CD4-positive, alpha-beta memory T cell (primary cell): ENCODE data around the gene ZNF678. TPM values are rescaled to one million over a fixed set of nuclear protein-coding genes. Genes with fewer than 3 reads are reported as not detected.

ENCODE experiments used
- CTCF ChIA-PET: fragments of 350-600 bp; sonication (Branson Sonifier 250); formaldehyde crosslinking; loops from one replicate; lab custom pipeline; 2021; ENCODE audit warnings: inconsistent platforms; ENCODE audit not compliant: partially characterized antibody; lab: Charles Lee
- POLR2A ChIA-PET: fragments of 350-600 bp; sonication (Branson Sonifier 250); formaldehyde crosslinking; loops from one replicate; lab custom pipeline; 2021; ENCODE audit not compliant: partially characterized antibody; lab: Charles Lee
- DNase-seq, 5 donors: peaks; one replicate each; pipeline versions ENCODE4 v3.0.0 to v3.0.0-alpha.2; 2020 to 2022; ENCODE audit warnings: mixed read lengths in 1 of 5
- H3K27ac ChIP-seq: one replicate; pipeline ENCODE4 v1.7.0; 2013; ENCODE audit warnings: low read depth, low read length
- H3K27me3 ChIP-seq: 2 replicates; pipeline ENCODE4 v1.7.0; 2013; ENCODE audit warnings: mild to moderate bottlenecking, low read length, moderate library complexity; ENCODE audit not compliant: insufficient read depth
- H3K36me3 ChIP-seq: 2 replicates; pipeline ENCODE4 v1.7.0; 2013; ENCODE audit warnings: mild to moderate bottlenecking, low read length, moderate library complexity; ENCODE audit not compliant: insufficient read depth
- H3K4me1 ChIP-seq: 2 replicates; pipeline ENCODE4 v1.7.0; 2013; ENCODE audit warnings: mild to moderate bottlenecking, low read length, moderate library complexity; ENCODE audit not compliant: insufficient read depth
- H3K4me3 ChIP-seq, 2 donors: one replicate each; pipeline ENCODE4 v1.7.0; 2013; ENCODE audit warnings: low read length in 2 of 2, mild to moderate bottlenecking in 1 of 2
- H3K9me3 ChIP-seq, 2 donors: one replicate each; pipeline ENCODE4 v1.7.0; 2013; ENCODE audit warnings: low read length in 2 of 2, control low read depth in 1 of 2; ENCODE audit not compliant: control insufficient read depth in 1 of 2
- H3K27ac Mint-ChIP-seq, 7 donors: one replicate each; pipeline ENCODE4 v1.8.0; 2020 to 2021; ENCODE audit warnings: mixed read lengths in 7 of 7, mild to moderate bottlenecking in 6 of 7, inconsistent platforms in 3 of 7, moderate library complexity in 3 of 7
- H3K27me3 Mint-ChIP-seq, 2 donors: one replicate each; pipeline ENCODE4 v1.8.0; 2020 to 2021; ENCODE audit warnings: mixed read lengths in 2 of 2
- H3K36me3 Mint-ChIP-seq, 2 donors: one replicate each; pipeline ENCODE4 v1.8.0; 2020 to 2021; ENCODE audit warnings: mixed read lengths in 2 of 2, inconsistent platforms in 1 of 2, mild to moderate bottlenecking in 1 of 2
- H3K4me1 Mint-ChIP-seq, 4 donors: one replicate each; pipeline ENCODE4 v1.8.0; 2020 to 2021; ENCODE audit warnings: mixed read lengths in 4 of 4, mild to moderate bottlenecking in 1 of 4
- H3K4me3 Mint-ChIP-seq, 8 donors: one replicate each; pipeline ENCODE4 v1.8.0; 2020 to 2021; ENCODE audit warnings: mixed read lengths in 8 of 8, mild to moderate bottlenecking in 7 of 8, moderate library complexity in 6 of 8, inconsistent platforms in 3 of 8
- H3K9me3 Mint-ChIP-seq, 8 donors: one replicate each; pipeline ENCODE4 v1.8.0; 2020 to 2021; ENCODE audit warnings: mixed read lengths in 8 of 8, mild to moderate bottlenecking in 5 of 8, inconsistent platforms in 3 of 8, moderate library complexity in 1 of 8
- intact Hi-C: fragments of 100-400 bp; cut with micrococcal nuclease; formaldehyde crosslinking; loops from one replicate; pipeline ENCODE4 v1.15.1; 2023
- polyA plus RNA-seq, 2 donors: library from polyadenylated mRNA; unstranded; fragments of 300-500 nt; fragmentation: Illumina TruSeq; gene quantifications; one replicate each; pipeline ENCODE4 v1.2.3, GENCODE V29; 2021
- total RNA-seq, 2 experiments: library from RNA; stranded (reverse); gene quantifications; one replicate each; pipeline ENCODE4 v1.2.3, GENCODE V29; 2021

The ZNF678 gene
- total and polyA plus RNA-seq, 4 experiments from 2014 or later, result 3.0 to 10.2 (median 6.2) TPM

DNA sequence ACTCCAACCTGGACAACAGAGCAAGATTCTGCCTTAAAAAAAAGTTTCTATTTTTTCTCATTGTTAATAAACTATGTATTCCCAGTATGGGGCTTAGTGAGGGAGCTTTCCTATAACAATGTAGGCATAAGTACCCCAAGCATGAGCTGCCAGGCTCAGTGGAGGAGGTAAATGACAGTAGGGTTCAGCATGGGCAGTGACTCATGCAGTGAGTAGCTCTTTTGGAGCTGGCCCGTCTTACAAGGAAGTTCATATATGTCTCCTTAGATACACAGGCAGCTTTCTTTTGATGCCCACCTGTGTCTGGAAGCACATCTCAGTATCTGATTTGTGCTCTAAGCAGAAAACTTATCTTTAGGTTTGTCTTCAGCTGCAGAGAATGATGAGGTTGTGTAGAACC, 57.9 kb downstream of the ZNF678 start:
- POLR2A ChIA-PET, result no interaction called here
- no peaks in the 10 kb centered on the region for H3K27me3 ChIP-seq
- intact Hi-C loops, result no loop called here

DNA sequence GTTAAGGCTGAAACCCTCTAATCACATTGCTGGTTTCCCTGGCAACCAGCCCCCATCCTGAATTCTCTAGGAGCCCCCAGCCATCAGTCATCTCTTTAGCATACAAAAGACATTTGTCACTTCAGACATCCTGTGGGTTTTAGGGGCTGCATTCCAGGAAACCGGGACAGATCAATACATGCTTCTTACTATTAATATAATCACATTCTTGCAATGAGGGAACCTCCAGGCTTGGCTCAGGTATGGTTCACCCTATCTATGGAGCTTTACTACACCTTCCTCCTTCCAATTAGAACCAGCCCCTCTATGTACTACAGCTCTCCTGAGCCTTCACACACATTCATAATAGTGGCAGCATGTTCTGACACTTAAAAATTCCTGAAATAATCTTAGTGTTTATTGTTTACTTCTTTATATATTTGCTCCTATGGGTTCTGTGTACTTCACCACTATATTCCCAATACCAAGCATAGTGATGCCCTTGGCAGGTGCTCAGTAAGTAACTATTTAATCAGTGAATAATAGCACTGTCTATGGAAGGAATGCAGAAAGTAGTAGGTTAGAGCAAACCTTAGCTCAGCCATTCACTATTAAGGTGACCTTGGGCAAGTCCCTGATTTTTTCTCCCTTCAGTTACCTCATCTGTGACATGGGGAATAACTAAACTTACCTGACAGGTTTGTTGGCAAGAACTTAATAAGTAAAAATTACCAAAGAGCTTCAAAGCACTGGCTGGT, 59.6 kb downstream of the ZNF678 start:
- Mint-ChIP-seq H3K36me3 (peaks cover 85 to 95% of the 10 kb centered on the region in 2 donors), H3K9me3 (peaks cover 13 to 98% (median 89%) of the 10 kb centered on the region in 8 donors), H3K27me3 (no peaks in the 10 kb centered on the region), H3K4me3 (no peak overlapping the region), H3K27ac (no peak overlapping the region), H3K4me1 (peaks cover 0 to 1% (median 0%) of the 10 kb centered on the region in 4 donors)
- no peak for DNase-seq
- no peaks in the 10 kb centered on the region for H3K36me3 ChIP-seq
- H3K27ac ChIP-seq, result no peak overlapping the region
- ChIA-PET POLR2A (no interaction called here), CTCF (no interaction called here)
- H3K27me3 ChIP-seq, result no peaks in the 10 kb centered on the region
- H3K4me1 ChIP-seq, result no peaks in the 10 kb centered on the region
- no peak overlapping the region for H3K4me3 ChIP-seq
- peaks cover 5 to 14% of the 10 kb centered on the region in 2 donors for H3K9me3 ChIP-seq
- intact Hi-C loops, result no loop called here

More for the DNA sequence above, 57.9 kb downstream of the ZNF678 start:
- Histone ChIP-seq H3K4me1 (no peaks in the 10 kb centered on the region), H3K36me3 (no peaks in the 10 kb centered on the region), H3K27ac (no peak overlapping the region), H3K9me3 (peaks cover 5 to 7% of the 10 kb centered on the region in 2 donors), H3K4me3 (no peak overlapping the region)
- Mint-ChIP-seq H3K4me1 (peaks cover 0 to 1% (median 0%) of the 10 kb centered on the region in 4 donors), H3K9me3 (peaks cover 9 to 97% (median 86%) of the 10 kb centered on the region in 8 donors), H3K27ac (no peak overlapping the region), H3K36me3 (peaks cover 75 to 89% of the 10 kb centered on the region in 2 donors), H3K27me3 (no peaks in the 10 kb centered on the region), H3K4me3 (no peak overlapping the region)
- CTCF ChIA-PET, result no interaction called here
- no peak for DNase-seq

DNA sequence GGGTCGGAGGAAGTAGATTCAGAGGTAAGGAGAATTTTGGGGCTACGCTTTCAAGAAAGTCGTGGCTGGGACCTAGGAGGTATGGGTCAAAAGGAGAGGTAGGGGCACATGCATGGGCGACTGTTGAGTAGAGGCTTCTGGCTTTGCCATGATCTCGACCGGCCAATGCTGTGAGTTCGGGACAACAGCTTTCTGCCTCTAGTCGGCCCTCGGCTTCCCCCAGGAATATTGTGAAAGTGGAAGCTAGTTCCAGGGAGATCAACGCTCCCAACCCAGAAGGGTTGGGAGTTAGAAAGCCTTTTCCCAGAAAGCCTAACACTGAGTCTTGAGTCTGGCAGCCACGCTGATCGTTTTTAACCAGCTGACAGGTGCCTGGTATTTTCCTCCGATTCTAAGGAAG, 69.0 kb downstream of the ZNF678 start:
- Histone ChIP-seq H3K36me3 (no peaks in the 10 kb centered on the region), H3K9me3 (peaks cover 0 to 25% of the 10 kb centered on the region in 2 donors), H3K27ac (no peak overlapping the region), H3K4me3 (no peak overlapping the region), H3K27me3 (no peaks in the 10 kb centered on the region), H3K4me1 (no peaks in the 10 kb centered on the region)
- CTCF ChIA-PET, result no interaction called here
- Mint-ChIP-seq H3K9me3 (peaks cover 6 to 88% (median 68%) of the 10 kb centered on the region in 8 donors), H3K27ac (no peak overlapping the region), H3K36me3 (peaks cover 70 to 71% of the 10 kb centered on the region in 2 donors), H3K27me3 (no peaks in the 10 kb centered on the region), H3K4me1 (peaks cover 0 to 2% (median 0%) of the 10 kb centered on the region in 4 donors), H3K4me3 (peak overlapping the region in 1 of 8 donors; percentile 50)
- POLR2A ChIA-PET, result no interaction called here
- DNase-seq, result no peak
- intact Hi-C loops, result no loop called here

DNA sequence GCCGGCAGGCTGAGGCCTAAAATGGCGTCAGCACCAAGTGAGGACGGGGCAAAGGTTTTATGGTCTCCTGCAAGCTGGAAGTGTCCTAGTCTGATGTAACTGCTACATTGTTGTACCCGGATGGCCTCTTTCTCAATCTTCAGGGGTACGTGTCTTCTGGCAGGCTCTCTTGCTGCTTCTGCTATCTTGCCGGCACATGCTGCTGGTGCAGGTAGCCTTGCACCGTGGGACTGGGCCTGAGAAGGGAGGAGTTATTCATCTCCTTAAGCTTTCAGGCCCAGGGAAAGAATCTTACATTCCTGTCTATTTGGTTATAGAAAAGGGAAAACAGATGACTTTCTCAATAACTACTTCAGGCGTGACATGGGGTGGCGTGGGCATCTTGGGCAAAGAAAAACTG, 72.2 kb downstream of the ZNF678 start:
- H3K9me3 ChIP-seq, result peaks cover 0 to 47% of the 10 kb centered on the region in 2 donors
- POLR2A ChIA-PET, result no interaction called here
- intact Hi-C loops, result no loop called here

DNA sequence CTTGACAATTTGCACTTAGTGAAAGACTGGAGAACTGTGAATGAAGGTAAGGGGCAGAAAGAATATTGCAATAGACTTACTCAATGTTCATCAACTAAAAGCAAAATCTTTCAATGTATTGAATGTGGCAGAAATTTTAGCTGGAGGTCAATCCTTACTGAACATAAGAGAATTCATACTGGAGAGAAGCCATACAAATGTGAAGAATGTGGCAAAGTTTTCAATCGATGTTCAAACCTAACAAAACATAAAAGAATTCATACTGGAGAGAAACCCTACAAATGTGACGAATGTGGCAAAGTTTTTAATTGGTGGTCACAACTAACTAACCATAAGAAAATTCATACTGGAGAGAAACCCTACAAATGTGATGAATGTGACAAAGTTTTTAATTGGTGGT, 91.1 kb downstream of the ZNF678 start:
- Mint-ChIP-seq H3K36me3 (peaks cover 65 to 74% of the 10 kb centered on the region in 2 donors), H3K27me3 (no peaks in the 10 kb centered on the region), H3K9me3 (peaks cover 2 to 94% (median 84%) of the 10 kb centered on the region in 8 donors), H3K27ac (no peak overlapping the region), H3K4me3 (peak overlapping the region in 1 of 8 donors; percentile 15), H3K4me1 (no peaks in the 10 kb centered on the region)
- ChIA-PET POLR2A (no interaction called here), CTCF (no interaction called here)
- peaks cover 21 to 64% of the 10 kb centered on the region in 2 donors for H3K9me3 ChIP-seq
- no peak overlapping the region for H3K4me3 ChIP-seq
- peaks cover 11% of the 10 kb centered on the region for H3K36me3 ChIP-seq
- no peak for DNase-seq
- no peaks in the 10 kb centered on the region for H3K27me3 ChIP-seq
- H3K27ac ChIP-seq, result no peak overlapping the region
- intact Hi-C loops, result no loop called here
- no peaks in the 10 kb centered on the region for H3K4me1 ChIP-seq

More for the DNA sequence above, 72.2 kb downstream of the ZNF678 start:
- Mint-ChIP-seq H3K36me3 (peaks cover 56 to 58% of the 10 kb centered on the region in 2 donors), H3K4me3 (peak overlapping the region in 1 of 8 donors; percentile 22), H3K27ac (no peak overlapping the region), H3K4me1 (peaks cover 0 to 2% (median under 1%) of the 10 kb centered on the region in 4 donors), H3K9me3 (peaks cover 6 to 73% (median 47%) of the 10 kb centered on the region in 8 donors), H3K27me3 (no peaks in the 10 kb centered on the region)
- H3K27ac ChIP-seq, result no peak overlapping the region
- DNase-seq, result no peak
- CTCF ChIA-PET, result no interaction called here
- no peaks in the 10 kb centered on the region for H3K27me3 ChIP-seq
- no peaks in the 10 kb centered on the region for H3K4me1 ChIP-seq
- H3K4me3 ChIP-seq, result no peak overlapping the region
- H3K36me3 ChIP-seq, result no peaks in the 10 kb centered on the region

DNA sequence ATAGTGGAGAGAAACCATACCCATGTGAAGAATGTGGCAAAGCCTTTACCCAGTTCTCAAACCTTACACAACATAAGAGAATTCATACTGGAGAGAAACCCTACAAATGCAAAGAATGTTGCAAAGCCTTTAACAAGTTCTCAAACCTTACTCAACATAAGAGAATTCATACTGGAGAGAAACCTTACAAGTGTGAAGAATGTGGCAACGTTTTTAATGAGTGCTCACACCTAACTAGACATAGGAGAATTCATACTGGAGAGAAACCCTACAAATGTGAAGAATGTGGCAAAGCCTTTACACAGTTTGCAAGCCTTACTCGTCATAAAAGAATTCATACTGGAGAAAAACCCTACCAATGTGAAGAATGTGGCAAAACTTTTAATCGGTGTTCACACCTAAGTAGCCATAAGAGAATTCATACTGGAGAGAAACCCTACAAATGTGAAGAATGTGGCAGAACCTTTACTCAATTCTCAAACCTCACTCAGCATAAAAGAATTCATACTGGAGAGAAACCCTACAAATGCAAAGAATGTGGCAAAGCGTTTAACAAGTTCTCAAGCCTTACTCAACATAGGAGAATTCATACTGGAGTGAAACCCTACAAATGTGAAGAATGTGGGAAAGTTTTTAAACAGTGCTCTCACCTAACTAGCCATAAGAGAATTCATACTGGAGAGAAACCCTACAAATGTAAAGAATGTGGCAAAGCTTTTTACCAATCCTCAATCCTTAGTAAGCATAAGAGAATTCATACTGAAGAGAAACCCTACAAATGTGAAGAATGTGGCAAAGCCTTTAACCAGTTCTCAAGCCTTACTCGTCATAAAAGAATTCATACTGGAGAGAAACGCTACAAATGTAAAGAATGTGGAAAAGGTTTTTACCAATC, 91.7 kb downstream of the ZNF678 start:
- no peak overlapping the region for H3K4me3 Mint-ChIP-seq
- H3K4me3 ChIP-seq, result no peak overlapping the region
- H3K27ac Mint-ChIP-seq, result no peak overlapping the region
- DNase-seq, result no peak
- no peaks in the 10 kb centered on the region for H3K4me1 ChIP-seq
- no peaks in the 10 kb centered on the region for H3K27me3 Mint-ChIP-seq
- intact Hi-C loops, result no loop called here
- peaks cover 2 to 92% (median 82%) of the 10 kb centered on the region in 8 donors for H3K9me3 Mint-ChIP-seq
- ChIA-PET POLR2A (no interaction called here), CTCF (no interaction called here)
- H3K36me3 Mint-ChIP-seq, result peaks cover 63 to 73% of the 10 kb centered on the region in 2 donors
- no peaks in the 10 kb centered on the region for H3K27me3 ChIP-seq
- peaks cover 21 to 64% of the 10 kb centered on the region in 2 donors for H3K9me3 ChIP-seq
- H3K4me1 Mint-ChIP-seq, result no peaks in the 10 kb centered on the region
- peaks cover 11% of the 10 kb centered on the region for H3K36me3 ChIP-seq
- no peak overlapping the region for H3K27ac ChIP-seq

DNA sequence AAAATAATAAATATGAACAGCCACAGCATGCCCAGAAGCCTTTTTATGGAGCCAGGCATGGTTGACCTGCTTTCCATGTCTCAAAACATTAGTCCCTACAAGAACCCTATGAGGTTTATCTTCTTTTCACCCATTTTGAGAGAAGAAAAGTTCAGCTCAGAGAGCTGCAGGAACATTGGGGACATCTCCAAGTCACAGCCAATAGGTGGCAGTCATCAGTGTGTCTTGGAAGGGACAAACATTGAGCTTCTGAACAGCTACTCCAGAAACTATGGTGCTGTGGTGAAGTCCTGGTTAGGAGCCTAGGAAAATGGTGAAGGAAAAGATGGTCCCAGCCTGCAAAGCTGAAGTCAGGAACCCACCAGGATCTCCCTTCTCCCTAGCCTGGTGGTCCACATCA, 98.1 kb downstream of the ZNF678 start:
- ChIA-PET CTCF (no interaction called here), POLR2A (no interaction called here)
- H3K4me3 ChIP-seq, result no peak overlapping the region
- peaks cover 0 to 70% of the 10 kb centered on the region in 2 donors for H3K9me3 ChIP-seq
- intact Hi-C loops, result no loop called here
- no peaks in the 10 kb centered on the region for H3K36me3 ChIP-seq
- H3K27ac ChIP-seq, result no peak overlapping the region
- Mint-ChIP-seq H3K9me3 (peaks cover 0 to 98% (median 88%) of the 10 kb centered on the region in 8 donors), H3K36me3 (peaks cover 58 to 66% of the 10 kb centered on the region in 2 donors), H3K4me1 (no peaks in the 10 kb centered on the region), H3K27ac (no peak overlapping the region), H3K4me3 (no peak overlapping the region), H3K27me3 (no peaks in the 10 kb centered on the region)
- no peak for DNase-seq
- H3K27me3 ChIP-seq, result no peaks in the 10 kb centered on the region
- H3K4me1 ChIP-seq, result no peaks in the 10 kb centered on the region
